Measurements from ENCODE around the gene RHOB. TPM values are rescaled to one million over a fixed set of nuclear protein-coding genes. Genes with fewer than 3 reads are reported as not detected.
"Not testable (repeated sequence)": the region's sequence is repeated elsewhere in the genome, so short reads cannot be mapped to it uniquely, and the experiment has no call there.

Gene RHOB
- total RNA-seq, 1 donor from 2014 or later = 18.5 TPM

GRCh38 chr2:20425884-20426283, 21.0 kb upstream of the RHOB start:
- no peaks in the 10 kb centered on the region for H3K36me3 Mint-ChIP-seq (ENCODE audit: low read depth)
- no peak overlapping the region for H3K4me3 Mint-ChIP-seq
- intact Hi-C loops (cut with micrococcal nuclease) = no loop called here
- no peaks in the 10 kb centered on the region for H3K9me3 Mint-ChIP-seq
- H3K27me3 Mint-ChIP-seq = no peaks in the 10 kb centered on the region
- peak overlapping the region; percentile 50 for H3K27ac Mint-ChIP-seq
- no peak for DNase-seq
- H3K4me1 Mint-ChIP-seq = peaks cover 41% of the 10 kb centered on the region

GRCh38 chr2:20427931-20428526, 18.8 kb upstream of the RHOB start:
- peaks cover 6% of the 10 kb centered on the region for H3K27me3 Mint-ChIP-seq

GRCh38 chr2:20428717-20429490, 18.0 kb upstream of the RHOB start:
- peaks cover 37% of the 10 kb centered on the region for H3K4me1 Mint-ChIP-seq
- no peak for DNase-seq

More at GRCh38 chr2:20427931-20428526, 18.8 kb upstream of the RHOB start:
- H3K9me3 Mint-ChIP-seq = no peaks in the 10 kb centered on the region
- no peaks in the 10 kb centered on the region for H3K36me3 Mint-ChIP-seq (ENCODE audit: low read depth)
- H3K27ac Mint-ChIP-seq = no peak overlapping the region
- DNase-seq = no peak
- intact Hi-C loops (cut with micrococcal nuclease) = no loop called here
- H3K4me3 Mint-ChIP-seq = no peak overlapping the region
- peaks cover 45% of the 10 kb centered on the region for H3K4me1 Mint-ChIP-seq

GRCh38 chr2:20429528-20429927, 17.3 kb upstream of the RHOB start:
- intact Hi-C loops (cut with micrococcal nuclease) = no loop called here
- DNase-seq = no peak
- H3K36me3 Mint-ChIP-seq (ENCODE audit: low read depth) = no peaks in the 10 kb centered on the region
- no peak overlapping the region for H3K4me3 Mint-ChIP-seq
- no peak overlapping the region for H3K27ac Mint-ChIP-seq
- H3K9me3 Mint-ChIP-seq = no peaks in the 10 kb centered on the region
- peaks cover 33% of the 10 kb centered on the region for H3K4me1 Mint-ChIP-seq
- H3K27me3 Mint-ChIP-seq = peaks cover 11% of the 10 kb centered on the region

More at GRCh38 chr2:20428717-20429490, 18.0 kb upstream of the RHOB start:
- no peaks in the 10 kb centered on the region for H3K9me3 Mint-ChIP-seq
- no peak overlapping the region for H3K4me3 Mint-ChIP-seq
- no peak overlapping the region for H3K27ac Mint-ChIP-seq
- intact Hi-C loops (cut with micrococcal nuclease) = no loop called here
- H3K27me3 Mint-ChIP-seq = peaks cover 8% of the 10 kb centered on the region
- no peaks in the 10 kb centered on the region for H3K36me3 Mint-ChIP-seq (ENCODE audit: low read depth)

- Mint-ChIP-seq H3K27me3 (peaks cover 12% of the 10 kb centered on the region), H3K4me3 (no peak overlapping the region), H3K9me3 (no peaks in the 10 kb centered on the region), H3K36me3 (ENCODE audit: low read depth) (no peaks in the 10 kb centered on the region), H3K27ac (no peak overlapping the region), H3K4me1 (peaks cover 28% of the 10 kb centered on the region)
- intact Hi-C loops (cut with micrococcal nuclease) = loop anchor here (2.0 kb wide), 2 partner anchors 17 to 65 kb away; partner anchors contain the start of gene RHOB
- DNase-seq = no peak
Observed at GRCh38 chr2:20430035-20430434, 16.8 kb upstream of the RHOB start.

- Mint-ChIP-seq H3K27ac (peak overlapping the region; percentile 17), H3K9me3 (no peaks in the 10 kb centered on the region), H3K27me3 (peaks cover 13% of the 10 kb centered on the region), H3K4me1 (peaks cover 22% of the 10 kb centered on the region), H3K36me3 (ENCODE audit: low read depth) (no peaks in the 10 kb centered on the region), H3K4me3 (no peak overlapping the region)
- intact Hi-C loops (cut with micrococcal nuclease) = loop anchor here (1.0 to 2.0 kb wide), 3 partner anchors 16 to 66 kb away; partner anchors contain the start of gene RHOB
- no peak for DNase-seq
Observed at GRCh38 chr2:20430461-20431300, 16.2 kb upstream of the RHOB start.

GRCh38 chr2:20431301-20431698, 15.6 kb upstream of the RHOB start:
- no peak for DNase-seq
- H3K4me3 Mint-ChIP-seq = no peak overlapping the region
- intact Hi-C loops (cut with micrococcal nuclease) = loop anchor here (1.0 to 2.0 kb wide), 3 partner anchors 16 to 66 kb away; partner anchors contain the start of gene RHOB
- no peaks in the 10 kb centered on the region for H3K9me3 Mint-ChIP-seq
- no peaks in the 10 kb centered on the region for H3K36me3 Mint-ChIP-seq (ENCODE audit: low read depth)
- peaks cover 21% of the 10 kb centered on the region for H3K4me1 Mint-ChIP-seq
- H3K27me3 Mint-ChIP-seq = peaks cover 13% of the 10 kb centered on the region
- H3K27ac Mint-ChIP-seq = no peak overlapping the region

- no peak overlapping the region for H3K27ac Mint-ChIP-seq
- intact Hi-C loops (cut with micrococcal nuclease) = loop anchor here (1.0 to 2.0 kb wide), 3 partner anchors 15 to 67 kb away; partner anchors contain the start of gene RHOB
- no peak for DNase-seq
- peaks cover 17% of the 10 kb centered on the region for H3K27me3 Mint-ChIP-seq
- H3K9me3 Mint-ChIP-seq = no peaks in the 10 kb centered on the region
- peaks cover 21% of the 10 kb centered on the region for H3K4me1 Mint-ChIP-seq
- H3K4me3 Mint-ChIP-seq = no peak overlapping the region
- no peaks in the 10 kb centered on the region for H3K36me3 Mint-ChIP-seq (ENCODE audit: low read depth)
Observed at GRCh38 chr2:20431772-20432171, 15.1 kb upstream of the RHOB start.

- H3K27ac Mint-ChIP-seq = no peak overlapping the region
- H3K4me1 Mint-ChIP-seq = peaks cover 19% of the 10 kb centered on the region
- H3K27me3 Mint-ChIP-seq = peaks cover 22% of the 10 kb centered on the region
- H3K36me3 Mint-ChIP-seq (ENCODE audit: low read depth) = no peaks in the 10 kb centered on the region
- H3K9me3 Mint-ChIP-seq = no peaks in the 10 kb centered on the region
- DNase-seq = no peak
- H3K4me3 Mint-ChIP-seq = no peak overlapping the region
- intact Hi-C loops (cut with micrococcal nuclease) = no loop called here
Observed at GRCh38 chr2:20432714-20433113, 14.2 kb upstream of the RHOB start.

GRCh38 chr2:20433249-20433648, 13.6 kb upstream of the RHOB start:
- Mint-ChIP-seq H3K4me3 (no peak overlapping the region), H3K27ac (no peak overlapping the region), H3K4me1 (peaks cover 19% of the 10 kb centered on the region), H3K36me3 (ENCODE audit: low read depth) (no peaks in the 10 kb centered on the region), H3K9me3 (no peaks in the 10 kb centered on the region), H3K27me3 (peaks cover 26% of the 10 kb centered on the region)
- no peak for DNase-seq
- intact Hi-C loops (cut with micrococcal nuclease) = no loop called here

- Mint-ChIP-seq H3K27ac (peak overlapping the region; percentile 1), H3K4me1 (peaks cover 18% of the 10 kb centered on the region), H3K9me3 (no peaks in the 10 kb centered on the region), H3K36me3 (ENCODE audit: low read depth) (no peaks in the 10 kb centered on the region), H3K27me3 (peaks cover 34% of the 10 kb centered on the region), H3K4me3 (no peak overlapping the region)
- DNase-seq = no peak
- intact Hi-C loops (cut with micrococcal nuclease) = no loop called here
Observed at GRCh38 chr2:20433946-20434553, 12.8 kb upstream of the RHOB start.

GRCh38 chr2:20434588-20435294, 12.1 kb upstream of the RHOB start:
- Mint-ChIP-seq H3K4me3 (no peak overlapping the region), H3K4me1 (peaks cover 14% of the 10 kb centered on the region), H3K27ac (no peak overlapping the region), H3K9me3 (no peaks in the 10 kb centered on the region), H3K36me3 (ENCODE audit: low read depth) (no peaks in the 10 kb centered on the region), H3K27me3 (peaks cover 40% of the 10 kb centered on the region)
- intact Hi-C loops (cut with micrococcal nuclease) = no loop called here
- no peak for DNase-seq

GRCh38 chr2:20435456-20435855, 11.4 kb upstream of the RHOB start:
- H3K27ac Mint-ChIP-seq; H3K36me3 Mint-ChIP-seq (ENCODE audit: low read depth); H3K9me3 Mint-ChIP-seq; DNase-seq; intact Hi-C loops (cut with micrococcal nuclease); H3K4me3 Mint-ChIP-seq: not testable (repeated sequence)
- Mint-ChIP-seq H3K27me3 (peaks cover 45% of the 10 kb centered on the region), H3K4me1 (peaks cover 10% of the 10 kb centered on the region)

Measured in activated CD4-positive, alpha-beta T cell treated with anti-CD3 and anti-CD28 coated beads, Interleukin-2, amount 10 ng/mL, durations not matched to agents 24 days and 14 days (primary cell).